Mesenchymal stem cell (in vitro differentiated cells and primary cell): ENCODE measurements around the gene INPP5F.

Experiments
- DNase-seq: peaks from one replicate; pipeline ENCODE4 v3.0.0-alpha.2; 2013
- H2AFZ ChIP-seq: one replicate; pipeline ENCODE4 v1.6.1; 2013; ENCODE audit warnings: low read depth, mild to moderate bottlenecking, control low read depth, inconsistent platforms, low read length, moderate library complexity
- H2AK5ac ChIP-seq: 2 replicates; pipeline ENCODE4 v1.6.1; 2013; ENCODE audit warnings: low read length, moderate library complexity, mild to moderate bottlenecking, inconsistent platforms; ENCODE audit not compliant: severe bottlenecking
- H2BK120ac ChIP-seq: one replicate; pipeline ENCODE4 v1.6.1; 2013; ENCODE audit warnings: low read depth, mild to moderate bottlenecking, inconsistent platforms, low read length, moderate library complexity
- H2BK12ac ChIP-seq, 2 experiments: one replicate each; pipeline ENCODE4 v1.6.1; 2013; ENCODE audit warnings: inconsistent platforms in 2 of 2, low read length in 2 of 2, mild to moderate bottlenecking in 2 of 2, moderate library complexity in 2 of 2, control low read depth in 1 of 2
- H2BK15ac ChIP-seq: one replicate; pipeline ENCODE4 v1.6.1; 2013; ENCODE audit warnings: mild to moderate bottlenecking, low read depth, inconsistent platforms; ENCODE audit not compliant: poor library complexity, severe bottlenecking
- H2BK5ac ChIP-seq: 2 replicates; pipeline ENCODE4 v1.6.1; 2013; ENCODE audit warnings: low read depth, mild to moderate bottlenecking, low read length, control low read depth, inconsistent platforms; ENCODE audit not compliant: poor library complexity, severe bottlenecking
- H3K14ac ChIP-seq, 2 experiments: one replicate each; pipeline ENCODE4 v1.6.1; 2013; ENCODE audit warnings: inconsistent platforms in 2 of 2, low read length in 2 of 2, control low read depth in 1 of 2, mild to moderate bottlenecking in 1 of 2, moderate library complexity in 1 of 2
- H3K18ac ChIP-seq, 2 experiments: one replicate each; pipeline ENCODE4 v1.6.1; 2013; ENCODE audit warnings: inconsistent platforms in 2 of 2, low read length in 2 of 2, control low read depth in 1 of 2, low read depth in 1 of 2, mild to moderate bottlenecking in 1 of 2
- H3K23ac ChIP-seq, 2 experiments: one replicate each; pipeline ENCODE4 v1.6.1; 2013; ENCODE audit warnings: inconsistent platforms in 2 of 2, low read length in 2 of 2, mild to moderate bottlenecking in 2 of 2, moderate library complexity in 2 of 2, control low read depth in 1 of 2
- H3K27ac ChIP-seq: 2 replicates; pipeline ENCODE4 v1.5.1; 2013; ENCODE audit warnings: mild to moderate bottlenecking, moderate library complexity, low read length, control low read depth, inconsistent platforms; ENCODE audit not compliant: poor library complexity, severe bottlenecking
- H3K27me3 ChIP-seq, 2 experiments: 2 replicates each; pipeline versions ENCODE4 v1.6.1 to v1.7.0; 2013; ENCODE audit warnings: low read length in 2 of 2, mild to moderate bottlenecking in 2 of 2, moderate library complexity in 2 of 2, control low read depth in 1 of 2, inconsistent platforms in 1 of 2; ENCODE audit not compliant: control insufficient read depth in 1 of 2, insufficient read depth in 1 of 2
- H3K36me3 ChIP-seq, 2 experiments: 2 replicates each; pipeline versions ENCODE4 v1.6.1 to v1.7.0; 2013; ENCODE audit warnings: low read length in 2 of 2, control low read depth in 1 of 2, inconsistent platforms in 1 of 2, low read depth in 1 of 2, mild to moderate bottlenecking in 1 of 2; ENCODE audit not compliant: insufficient read depth in 2 of 2, control insufficient read depth in 1 of 2
- H3K4ac ChIP-seq, 2 experiments: one replicate each; pipeline ENCODE4 v1.6.1; 2013; ENCODE audit warnings: inconsistent platforms in 2 of 2, low read length in 2 of 2, mild to moderate bottlenecking in 2 of 2, moderate library complexity in 2 of 2, control low read depth in 1 of 2, low read depth in 1 of 2
- H3K4me1 ChIP-seq: 2 replicates; pipeline ENCODE4 v1.6.1; 2013; ENCODE audit warnings: low read depth, low read length, control low read depth; ENCODE audit not compliant: control insufficient read depth, insufficient read depth
- H3K4me2 ChIP-seq: 2 replicates; pipeline ENCODE4 v1.6.1; 2013; ENCODE audit warnings: low read length, mild to moderate bottlenecking, inconsistent platforms; ENCODE audit not compliant: poor library complexity, severe bottlenecking
- H3K4me3 ChIP-seq, 2 experiments: 2 replicates each; pipeline versions ENCODE4 v1.5.1 to v1.7.0; 2013; ENCODE audit warnings: low read length in 2 of 2, mild to moderate bottlenecking in 2 of 2, control low read depth in 1 of 2, low read depth in 1 of 2; ENCODE audit not compliant: insufficient read depth in 1 of 2
- H3K79me1 ChIP-seq: replicated peaks from 2 replicates; pipeline ENCODE4 v1.6.1; 2013; ENCODE audit warnings: mild to moderate bottlenecking, control low read depth, low read length, inconsistent platforms; ENCODE audit not compliant: poor library complexity, severe bottlenecking
- H3K9ac ChIP-seq: 2 replicates; pipeline ENCODE4 v1.7.0; 2013; ENCODE audit warnings: mild to moderate bottlenecking, low read length, moderate library complexity
- H3K9me3 ChIP-seq: 2 replicates; pipeline ENCODE4 v1.7.0; 2013; ENCODE audit warnings: mild to moderate bottlenecking, low read length; ENCODE audit not compliant: control insufficient read depth
- H4K8ac ChIP-seq: one replicate; pipeline ENCODE4 v1.6.1; 2013; ENCODE audit warnings: inconsistent platforms, mild to moderate bottlenecking, low read length, moderate library complexity
- H4K91ac ChIP-seq: one replicate; pipeline ENCODE4 v1.6.1; 2013; ENCODE audit warnings: mild to moderate bottlenecking, low read length, inconsistent platforms
- WGBS: methylation state at CpG from one replicate; pipeline ENCODE4 v1.1.7; 2013; ENCODE audit warnings: mixed read lengths; 5-methylcytosine and 5-hydroxymethylcytosine counted together

INPP5F gene

DNA sequence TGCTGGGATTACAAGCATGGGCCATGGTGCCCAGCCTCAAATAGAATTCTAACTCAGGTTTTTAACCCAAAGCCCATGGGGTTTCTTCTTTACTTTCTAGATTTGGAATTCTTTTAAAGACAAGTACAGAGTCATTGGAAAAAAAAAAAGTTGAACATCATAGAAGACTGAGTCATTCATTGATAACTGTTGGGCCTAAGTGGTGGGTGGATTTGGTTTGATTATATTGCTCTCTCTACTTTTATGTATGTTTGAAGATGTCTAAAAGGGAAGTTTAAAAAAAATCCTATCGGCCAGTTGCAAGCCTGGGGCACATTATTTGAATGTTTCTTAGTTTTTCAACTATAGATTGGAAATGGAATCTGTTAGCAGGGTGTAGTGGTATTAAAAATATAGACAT, 49.7 kb downstream of the INPP5F start:
- Histone ChIP-seq H3K27me3 (no peaks in the 10 kb centered on the region), H3K4me2 (no peak overlapping the region), H3K9ac (no peak overlapping the region), H3K23ac (no peak overlapping the region), H2BK12ac (no peak overlapping the region), H3K9me3 (no peaks in the 10 kb centered on the region), H3K18ac (no peak overlapping the region), H3K4me1 (peaks cover 1% of the 10 kb centered on the region), H2BK120ac (no peak overlapping the region), H3K14ac (no peak overlapping the region), H2AK5ac (no peak overlapping the region), H3K79me1 (peaks cover 5% of the 10 kb centered on the region), H2BK5ac (no peak overlapping the region), H3K27ac (no peak overlapping the region), H3K36me3 (no peaks in the 10 kb centered on the region), H4K91ac (no peak overlapping the region), H2BK15ac (no peak overlapping the region), H4K8ac (no peak overlapping the region), H3K4ac (no peak overlapping the region), H3K4me3 (no peak overlapping the region), H2AFZ (no peak overlapping the region)
- WGBS = 80% methylated on average over 1 of the region's 1 CpG
- no peak for DNase-seq

DNA sequence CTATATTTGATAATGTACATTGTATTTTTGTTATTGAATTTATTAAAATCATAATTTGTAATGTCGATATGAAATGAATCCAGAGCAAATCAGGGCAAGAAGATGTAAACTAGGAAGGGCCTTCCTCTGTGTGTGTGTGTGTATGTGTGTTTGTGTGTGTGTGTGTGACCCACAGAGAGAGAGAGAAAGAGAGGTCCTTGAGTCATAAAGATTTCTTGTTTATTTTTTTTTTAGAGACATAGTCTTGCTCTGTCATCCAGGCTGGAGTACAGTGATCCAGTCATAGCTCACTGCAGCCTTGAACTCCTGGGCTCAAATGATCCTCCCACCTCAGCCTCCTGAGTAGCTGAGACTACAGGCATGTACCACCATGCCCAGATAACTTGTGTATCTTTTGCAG, 50.7 kb downstream of the INPP5F start:
- H3K9ac ChIP-seq = no peak overlapping the region
- H3K4me1 ChIP-seq = peaks cover 1% of the 10 kb centered on the region
- 91% methylated on average over 1 of the region's 1 CpG for whole genome bisulfite sequencing
- peak; percentile 58 for DNase-seq
- H3K18ac ChIP-seq = no peak overlapping the region
- no peak overlapping the region for H4K91ac ChIP-seq
- no peak overlapping the region for H3K4ac ChIP-seq
- H4K8ac ChIP-seq = no peak overlapping the region
- no peak overlapping the region for H3K27ac ChIP-seq
- no peaks in the 10 kb centered on the region for H3K27me3 ChIP-seq
- H2BK12ac ChIP-seq = no peak overlapping the region
- H3K36me3 ChIP-seq = no peaks in the 10 kb centered on the region
- no peak overlapping the region for H3K4me2 ChIP-seq
- no peak overlapping the region for H2AK5ac ChIP-seq
- H3K9me3 ChIP-seq = no peaks in the 10 kb centered on the region
- H3K14ac ChIP-seq = no peak overlapping the region
- H3K4me3 ChIP-seq = no peak overlapping the region
- H2BK120ac ChIP-seq = no peak overlapping the region
- peaks cover 6% of the 10 kb centered on the region for H3K79me1 ChIP-seq
- no peak overlapping the region for H2BK5ac ChIP-seq
- no peak overlapping the region for H3K23ac ChIP-seq
- H2BK15ac ChIP-seq = no peak overlapping the region
- no peak overlapping the region for H2AFZ ChIP-seq

DNA sequence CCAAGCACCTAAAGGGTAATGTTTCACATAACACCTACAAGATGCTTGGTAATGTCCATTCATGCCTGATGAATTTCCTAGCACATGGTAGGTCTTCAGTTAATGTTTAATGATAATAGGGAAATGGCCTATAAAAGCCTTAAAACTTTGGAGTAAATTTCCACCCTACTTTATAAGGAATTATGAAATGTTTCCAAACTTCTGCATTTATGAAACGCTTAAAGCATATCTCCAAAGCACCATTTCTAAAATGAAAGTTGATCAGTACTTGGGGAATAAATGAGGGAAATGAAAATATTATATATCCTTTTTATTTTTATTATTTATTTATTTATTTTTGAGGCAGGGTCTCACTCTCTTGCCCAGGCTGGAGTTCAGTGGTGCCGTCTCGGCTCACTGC, 51.8 kb downstream of the INPP5F start:
- no peak overlapping the region for H2BK12ac ChIP-seq
- H3K4me3 ChIP-seq = no peak overlapping the region
- no peak overlapping the region for H3K4me2 ChIP-seq
- H3K14ac ChIP-seq = no peak overlapping the region
- H3K79me1 ChIP-seq = peaks cover 6% of the 10 kb centered on the region
- no peak overlapping the region for H2AK5ac ChIP-seq
- H3K27me3 ChIP-seq = no peaks in the 10 kb centered on the region
- H2AFZ ChIP-seq = no peak overlapping the region
- no peaks in the 10 kb centered on the region for H3K36me3 ChIP-seq
- H3K4ac ChIP-seq = no peak overlapping the region
- H4K8ac ChIP-seq = no peak overlapping the region
- H3K9ac ChIP-seq = no peak overlapping the region
- no peak overlapping the region for H2BK15ac ChIP-seq
- H3K23ac ChIP-seq = no peak overlapping the region
- peaks cover 1% of the 10 kb centered on the region for H3K4me1 ChIP-seq
- no peaks in the 10 kb centered on the region for H3K9me3 ChIP-seq
- H2BK120ac ChIP-seq = no peak overlapping the region
- H3K18ac ChIP-seq = no peak overlapping the region
- no peak for DNase-seq
- H4K91ac ChIP-seq = no peak overlapping the region
- no peak overlapping the region for H2BK5ac ChIP-seq
- H3K27ac ChIP-seq = no peak overlapping the region
- WGBS = no CpG with 5 or more reads among the region's 3 CpGs

DNA sequence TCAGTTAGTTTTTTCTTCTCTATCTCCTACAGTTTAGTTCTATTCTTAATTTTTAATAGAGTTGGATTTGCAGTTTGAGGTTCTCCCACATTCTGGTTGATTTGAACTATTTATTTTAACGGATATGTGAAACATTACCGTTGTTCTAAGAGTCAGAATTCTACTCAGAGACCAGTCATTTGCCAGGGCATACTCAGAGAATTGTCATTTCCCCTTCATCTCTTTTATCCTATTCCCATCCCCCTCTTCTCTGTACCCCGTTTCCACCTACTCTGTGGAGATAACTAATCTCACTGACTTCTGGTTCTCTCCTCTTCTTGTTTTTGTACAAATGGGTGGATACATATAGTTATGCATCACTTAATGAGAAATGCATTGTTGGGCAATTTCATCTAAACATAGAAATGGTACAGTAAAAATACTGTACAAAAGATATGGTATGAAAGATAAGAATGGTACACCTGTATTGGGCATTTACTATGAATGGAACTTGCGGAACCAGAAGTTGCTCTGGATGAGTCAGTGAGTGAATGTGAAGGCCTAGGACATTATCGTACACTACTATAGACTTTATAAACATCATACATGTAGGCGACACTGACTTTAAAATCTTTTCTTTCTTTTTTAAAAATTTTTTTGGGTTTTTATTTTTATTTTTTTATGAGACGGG, 53.1 kb downstream of the INPP5F start:
- H3K23ac ChIP-seq = no peak overlapping the region
- H4K91ac ChIP-seq = no peak overlapping the region
- no peak overlapping the region for H2AK5ac ChIP-seq
- no peak overlapping the region for H2BK5ac ChIP-seq
- H2BK12ac ChIP-seq = no peak overlapping the region
- no peak overlapping the region for H2BK15ac ChIP-seq
- H3K27me3 ChIP-seq = no peaks in the 10 kb centered on the region
- DNase-seq = no peak
- H3K4me2 ChIP-seq = no peak overlapping the region
- H3K14ac ChIP-seq = no peak overlapping the region
- H3K4me1 ChIP-seq = peaks cover 1% of the 10 kb centered on the region
- no peak overlapping the region for H4K8ac ChIP-seq
- H3K9ac ChIP-seq = no peak overlapping the region
- no peaks in the 10 kb centered on the region for H3K9me3 ChIP-seq
- H3K4me3 ChIP-seq = no peak overlapping the region
- H3K27ac ChIP-seq = no peak overlapping the region
- no peak overlapping the region for H3K4ac ChIP-seq
- no peak overlapping the region for H2AFZ ChIP-seq
- no peak overlapping the region for H3K18ac ChIP-seq
- H3K36me3 ChIP-seq = no peaks in the 10 kb centered on the region
- no peak overlapping the region for H2BK120ac ChIP-seq
- WGBS = 100% methylated on average over 2 of the region's 7 CpGs
- peaks cover 1% of the 10 kb centered on the region for H3K79me1 ChIP-seq
